GM19468 (cell line): ENCODE measurements around the gene PNPLA1.

ENCODE experiments used
- ATAC-seq: cut with Tn5 transposase; IDR thresholded peaks from one replicate; pipeline ENCODE4 v1.9.1; 2021; ENCODE audit warnings: mild to moderate bottlenecking, moderate library complexity, moderate number of reproducible peaks; ENCODE audit not compliant: unreplicated experiment; ENCODE audit errors: extremely low read depth

PNPLA1 gene

DNA sequence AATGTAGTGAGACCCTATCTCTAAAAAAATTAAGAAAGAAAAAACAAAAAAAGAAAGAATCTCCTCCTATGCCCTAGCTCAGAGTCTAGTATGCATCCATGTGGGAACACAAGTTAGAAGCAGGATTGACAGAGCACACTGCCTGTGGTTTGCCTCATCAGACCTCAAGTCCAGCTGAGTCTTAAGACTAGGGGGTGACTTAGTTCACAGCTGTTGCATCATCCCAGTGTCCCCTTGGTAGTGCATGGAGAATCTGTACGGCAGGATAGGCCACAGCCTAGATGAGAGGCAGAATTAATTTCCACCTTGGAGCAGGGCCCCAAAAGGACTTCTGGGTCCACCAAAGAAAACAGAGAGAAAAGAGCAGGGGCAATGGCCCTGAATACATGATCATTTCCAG, 13.7 kb downstream of the PNPLA1 start:
- ATAC-seq, result no peak

DNA sequence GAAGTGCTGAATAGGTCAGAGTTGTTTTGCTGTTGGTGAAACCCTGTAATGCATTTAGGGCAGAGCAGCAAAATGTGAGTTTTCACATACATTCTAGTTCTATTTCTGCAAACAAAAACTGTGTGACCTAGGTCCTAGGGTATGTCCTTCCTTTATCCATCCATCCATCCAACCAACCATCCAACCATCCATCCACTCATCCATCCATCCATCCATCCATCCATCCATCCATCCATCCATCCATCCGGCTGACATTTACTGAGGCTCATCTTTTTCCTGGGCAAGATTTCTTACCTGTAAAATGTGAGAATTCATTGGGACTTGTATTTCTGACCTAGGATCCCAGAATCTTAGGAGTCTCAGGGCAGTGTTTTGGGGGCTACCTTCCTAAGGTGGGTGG, 14.5 kb downstream of the PNPLA1 start:
- ATAC-seq, result no peak

DNA sequence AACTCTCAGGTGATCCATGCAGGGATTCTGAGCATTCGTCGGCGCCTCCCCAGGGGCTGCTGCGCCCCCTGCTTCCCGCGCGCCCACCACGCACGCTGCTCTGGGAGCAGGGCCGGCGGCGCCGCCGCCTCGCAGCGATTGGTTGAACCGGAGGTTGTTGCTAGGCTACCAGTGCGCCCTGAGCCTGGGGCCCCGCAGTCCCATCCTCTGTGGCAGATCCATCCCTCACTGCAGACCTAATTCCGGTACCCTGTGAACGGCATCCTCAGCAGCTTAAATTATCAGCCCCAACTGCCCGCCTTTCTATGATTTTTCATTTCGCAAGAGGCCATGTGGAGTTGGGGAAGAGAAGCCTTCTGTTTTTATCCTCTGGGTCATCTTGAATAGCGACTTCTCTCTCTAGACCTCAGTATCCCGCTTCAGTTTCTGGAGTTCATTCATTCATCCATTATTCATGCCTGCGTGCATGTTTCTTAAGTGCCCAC, 15.4 kb downstream of the PNPLA1 start:
- ATAC-seq, result no peak

DNA sequence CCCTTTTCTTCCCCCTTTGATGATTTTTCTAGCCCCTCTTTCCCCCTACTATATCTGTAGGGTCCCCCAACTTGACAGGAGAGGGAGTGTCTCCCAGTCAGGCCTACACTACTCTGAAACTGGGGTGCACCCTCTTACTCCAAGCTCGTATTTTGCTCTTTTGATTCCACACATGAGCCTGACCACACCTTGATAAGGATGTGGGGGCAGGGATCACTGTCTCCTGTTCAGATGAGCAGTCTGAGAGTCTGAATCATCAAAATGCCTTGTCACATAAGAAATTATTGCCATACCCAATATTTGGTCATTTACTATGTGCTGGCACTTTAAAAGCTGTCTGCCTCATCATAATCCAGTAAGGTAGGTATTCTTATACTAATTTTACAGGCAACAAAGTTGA, 15.9 kb downstream of the PNPLA1 start:
- no peak for ATAC-seq

DNA sequence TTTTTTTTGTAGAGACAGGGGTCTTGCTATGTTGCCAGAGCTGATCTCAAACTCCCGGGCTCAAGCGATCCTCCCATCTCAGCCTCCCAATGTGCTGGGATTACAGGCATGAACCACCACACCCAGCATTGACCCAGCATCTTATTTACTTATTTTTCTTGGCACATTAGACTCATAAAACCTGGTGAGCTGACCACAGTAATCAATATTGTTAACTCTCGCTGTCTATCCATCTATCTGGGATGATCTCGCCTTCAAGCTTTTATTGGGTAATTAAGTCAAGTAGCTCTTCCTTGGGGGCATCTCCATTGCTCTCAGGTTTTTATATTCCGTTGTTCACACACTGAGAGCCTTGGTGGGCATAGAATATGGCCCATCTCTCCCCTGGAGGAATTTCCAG, 17.0 kb downstream of the PNPLA1 start:
- ATAC-seq, result no peak

DNA sequence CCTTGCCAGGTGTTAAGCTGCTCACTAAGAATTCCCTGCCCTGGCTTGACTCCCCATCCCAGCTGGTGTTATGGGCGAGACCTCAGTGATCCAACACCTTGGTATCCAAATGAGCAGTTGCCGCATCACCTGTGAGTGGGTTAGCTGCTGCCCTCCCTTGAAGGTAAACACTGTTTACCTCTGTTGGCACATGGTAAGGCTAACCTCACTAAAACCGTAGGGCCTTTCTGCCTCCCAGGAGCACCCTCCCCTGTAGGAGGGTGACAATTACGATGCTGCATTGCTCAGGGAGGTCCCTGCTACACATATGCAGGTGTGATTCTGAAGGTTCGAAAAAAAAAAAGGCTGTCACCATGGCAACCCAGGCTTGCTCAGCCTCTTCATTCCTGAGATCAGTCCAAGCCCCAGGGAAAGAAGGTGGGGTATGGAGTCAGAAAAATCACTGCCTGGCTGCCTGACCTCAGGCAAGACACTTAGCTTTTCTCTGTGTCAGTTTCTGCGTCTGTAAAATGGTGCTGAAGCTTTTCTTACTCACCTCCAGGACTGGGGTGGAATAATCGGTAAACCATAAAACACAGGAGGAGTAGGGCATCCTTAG, 19.5 kb downstream of the PNPLA1 start:
- no peak for ATAC-seq

DNA sequence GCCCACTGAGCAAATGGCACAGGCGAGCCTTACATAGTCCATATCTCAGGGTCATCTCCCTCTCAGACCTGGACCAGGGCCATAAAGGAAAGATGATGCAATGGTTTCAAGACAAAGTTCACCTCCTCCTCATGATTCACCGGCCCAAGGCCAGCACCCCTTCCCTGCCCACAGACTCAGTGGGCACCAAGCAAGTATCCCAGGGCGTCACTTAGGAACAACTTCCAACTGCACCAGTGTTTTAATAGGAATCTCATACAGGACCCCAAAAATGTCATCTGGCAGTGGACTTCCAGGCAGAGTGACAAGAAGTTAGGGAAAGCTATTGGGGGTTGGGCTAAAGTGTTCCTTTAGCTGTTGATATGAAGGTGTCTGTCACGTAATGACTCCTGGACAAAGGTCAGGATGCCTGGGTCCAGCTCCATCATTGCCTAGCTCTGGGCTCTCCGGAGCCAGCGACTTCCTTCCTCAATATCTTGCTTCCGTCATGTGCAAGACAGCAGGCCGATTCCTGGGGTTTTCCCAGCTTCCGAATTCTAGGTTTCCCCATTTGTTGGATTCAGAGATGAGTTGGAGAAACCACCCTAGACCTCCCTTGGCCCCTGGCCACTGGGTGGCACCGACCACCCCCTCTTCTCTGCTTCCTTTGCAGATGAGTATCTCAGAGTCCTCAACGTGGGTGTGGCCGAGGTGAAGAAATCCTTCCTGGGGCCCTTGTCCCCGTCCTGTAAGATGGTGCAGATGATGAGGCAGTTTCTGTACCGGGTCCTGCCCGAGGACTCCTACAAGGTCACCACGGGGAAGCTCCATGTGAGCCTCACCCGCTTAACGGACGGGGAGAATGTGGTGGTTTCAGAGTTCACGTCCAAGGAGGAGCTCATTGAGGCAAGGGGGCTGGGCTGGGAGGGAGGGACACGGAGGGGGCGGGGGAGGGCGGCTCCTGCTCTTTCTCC, 21.1 kb downstream of the PNPLA1 start:
- ATAC-seq, result no peak

DNA sequence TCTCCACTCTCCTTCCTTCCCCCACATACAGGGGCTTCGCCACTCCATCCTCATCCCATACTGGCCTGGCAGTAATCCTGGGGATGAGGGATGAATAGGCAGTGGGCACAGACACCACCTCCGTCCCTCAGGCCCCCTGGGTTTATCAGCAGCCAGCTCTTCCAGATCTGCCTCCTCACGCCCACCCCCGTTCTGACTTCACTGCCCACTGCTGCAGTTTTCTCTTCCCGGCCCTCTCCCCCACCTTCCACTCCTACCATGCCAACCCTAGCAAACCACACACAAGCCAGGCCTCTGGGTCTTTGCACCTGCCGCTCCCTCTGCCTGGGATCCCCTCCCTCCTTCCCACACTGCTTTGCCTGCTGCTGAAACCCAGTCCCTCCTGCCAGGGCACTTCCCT, 22.3 kb downstream of the PNPLA1 start:
- no peak for ATAC-seq

DNA sequence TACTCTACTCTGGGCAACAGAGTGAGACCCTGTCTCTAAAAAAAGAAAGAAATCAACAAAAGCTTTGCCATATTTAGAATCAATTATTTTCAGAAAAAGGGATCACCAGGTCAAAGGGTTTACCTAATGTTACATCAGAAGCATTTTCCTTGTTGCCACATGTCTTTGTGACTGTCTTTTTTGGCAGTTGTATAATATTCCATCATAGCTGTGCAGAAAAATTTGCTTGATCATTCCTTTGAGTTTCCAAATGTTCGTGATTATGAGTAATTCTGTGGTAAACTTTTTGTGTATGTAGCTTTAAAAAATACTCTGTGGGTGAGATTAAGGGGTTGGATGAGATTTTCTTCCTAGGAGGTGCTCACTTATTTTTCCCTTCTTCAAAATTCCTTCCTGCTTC, 26.4 kb downstream of the PNPLA1 start:
- ATAC-seq, result no peak

DNA sequence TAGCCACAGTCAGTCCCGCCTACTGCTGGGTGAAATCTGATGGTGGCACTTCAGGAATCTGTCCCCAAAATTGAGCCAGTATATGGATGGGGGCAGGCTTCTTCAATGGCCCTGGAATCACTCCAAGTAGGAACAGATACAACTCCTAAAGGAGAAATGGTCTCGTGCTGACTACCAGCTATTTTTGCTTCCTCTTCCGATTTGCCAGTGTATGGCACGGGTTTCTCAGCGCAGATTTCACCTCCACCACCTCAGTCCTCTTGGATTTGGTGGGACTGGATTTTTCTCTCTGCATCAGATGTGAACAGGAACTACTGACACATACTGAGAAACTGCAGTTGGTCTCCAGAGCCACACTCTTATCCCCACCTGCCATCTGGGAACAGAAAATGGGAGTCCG, 27.2 kb downstream of the PNPLA1 start:
- no peak for ATAC-seq

DNA sequence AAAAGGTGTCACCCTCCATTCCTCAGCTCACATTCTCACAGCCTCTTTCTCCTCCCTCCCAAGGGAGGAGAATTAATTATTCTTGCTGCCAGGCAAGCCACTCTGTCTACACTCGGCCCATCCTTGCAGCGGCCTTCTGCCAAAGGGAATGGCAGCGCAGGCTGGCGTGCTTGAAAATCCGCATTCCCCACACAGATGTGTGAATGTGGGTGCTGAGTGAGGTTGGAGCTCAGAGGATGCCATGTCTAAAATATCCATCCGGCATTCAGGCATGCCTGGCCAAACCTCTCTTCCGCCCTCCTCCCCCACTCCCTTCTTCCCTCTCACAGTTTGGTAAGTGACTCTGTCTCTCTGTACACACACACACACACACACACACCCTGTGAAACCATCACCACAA, 27.7 kb downstream of the PNPLA1 start:
- no peak for ATAC-seq

DNA sequence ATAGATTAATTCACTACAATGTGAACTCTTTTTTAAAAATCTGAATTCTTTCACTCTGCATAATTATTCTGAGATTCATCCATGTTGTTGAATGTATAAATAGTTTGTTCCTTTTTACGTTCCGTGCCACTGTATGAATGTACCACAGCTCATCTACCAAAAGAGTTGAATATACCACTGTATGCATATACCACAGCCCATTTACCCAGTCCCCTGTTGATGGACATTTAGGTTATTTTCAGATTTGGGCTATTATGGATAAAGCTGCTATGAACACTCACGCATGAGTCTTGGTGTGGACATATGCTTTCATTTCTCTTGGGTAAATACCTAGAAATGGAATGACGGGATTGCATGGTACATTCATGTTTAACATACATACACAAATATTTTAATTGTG, 28.2 kb downstream of the PNPLA1 start:
- ATAC-seq, result no peak

DNA sequence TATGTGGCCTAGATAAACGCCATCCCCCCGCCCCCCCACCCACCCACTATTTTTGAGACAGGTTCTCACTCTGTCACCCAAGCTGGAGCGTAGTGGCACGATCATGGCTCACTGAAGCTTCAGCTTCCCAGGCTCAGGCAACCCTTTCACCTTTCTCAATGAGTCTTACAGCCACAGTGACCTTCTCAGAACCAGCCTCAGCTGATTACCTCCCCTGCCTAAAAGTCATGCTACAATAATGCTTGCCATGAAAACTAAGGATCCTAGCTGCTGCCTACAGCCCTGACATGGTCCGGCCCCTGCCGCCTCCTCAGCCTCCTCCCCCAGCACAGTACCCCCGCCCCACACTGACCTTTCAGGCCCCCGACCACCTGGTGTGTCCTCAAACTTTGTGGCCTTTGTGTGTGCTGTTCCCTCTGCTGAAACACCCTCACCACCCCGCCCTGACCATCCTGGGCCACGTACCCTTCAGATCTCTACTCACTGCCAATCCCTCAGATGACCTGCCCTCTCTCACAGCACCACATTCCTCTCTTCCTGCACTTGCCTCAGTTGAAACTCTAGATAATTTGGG, 31.3 kb downstream of the PNPLA1 start:
- no peak for ATAC-seq

DNA sequence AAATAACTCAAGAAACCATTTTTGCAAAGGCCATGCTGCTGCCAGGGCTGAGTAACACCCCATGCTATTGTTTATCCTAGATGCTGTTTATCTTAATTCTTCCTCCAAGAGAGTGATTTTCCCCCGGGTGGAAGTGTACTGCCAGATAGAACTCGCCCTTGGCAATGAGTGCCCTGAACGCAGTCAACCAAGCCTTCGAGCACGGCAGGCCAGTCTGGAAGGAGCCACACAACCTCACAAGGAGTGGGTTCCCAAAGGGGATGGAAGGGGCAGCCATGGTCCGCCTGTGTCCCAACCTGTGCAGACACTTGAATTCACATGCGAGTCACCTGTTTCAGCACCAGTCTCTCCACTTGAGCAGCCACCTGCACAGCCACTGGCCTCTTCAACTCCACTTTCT, 31.9 kb downstream of the PNPLA1 start:
- no peak for ATAC-seq

DNA sequence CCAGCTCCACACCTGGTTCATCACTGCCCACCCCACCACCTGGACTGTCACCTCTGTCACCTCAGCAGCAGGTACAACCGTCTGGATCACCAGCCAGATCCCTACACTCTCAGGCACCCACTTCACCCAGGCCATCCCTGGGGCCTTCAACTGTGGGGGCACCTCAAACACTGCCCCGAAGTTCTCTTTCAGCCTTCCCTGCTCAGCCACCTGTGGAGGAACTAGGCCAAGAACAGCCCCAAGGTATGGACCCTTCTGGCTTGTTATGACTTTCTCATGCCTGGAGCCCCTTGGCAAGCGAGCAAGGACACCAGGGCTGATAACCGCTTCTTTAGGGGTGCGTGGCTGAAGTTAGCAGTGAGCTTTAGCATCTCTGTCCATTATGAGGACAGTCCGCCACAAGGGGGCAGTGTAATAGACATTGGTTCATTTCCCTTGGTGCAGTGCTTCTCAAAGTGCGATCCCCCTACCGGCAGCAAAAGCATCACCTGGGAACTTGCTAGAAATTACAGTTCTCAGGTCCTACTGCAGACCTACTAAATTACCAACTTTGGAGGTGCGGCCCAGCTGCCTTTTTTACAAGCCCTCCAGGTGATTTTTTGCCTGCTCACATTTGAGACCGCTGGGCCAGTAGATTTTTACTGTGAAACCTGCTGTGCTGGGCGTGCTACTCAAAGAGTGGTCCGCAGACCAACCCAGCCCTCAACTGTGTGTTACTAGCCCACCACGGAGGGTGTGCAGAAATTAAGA, 32.5 kb downstream of the PNPLA1 start:
- ATAC-seq, result no peak

DNA sequence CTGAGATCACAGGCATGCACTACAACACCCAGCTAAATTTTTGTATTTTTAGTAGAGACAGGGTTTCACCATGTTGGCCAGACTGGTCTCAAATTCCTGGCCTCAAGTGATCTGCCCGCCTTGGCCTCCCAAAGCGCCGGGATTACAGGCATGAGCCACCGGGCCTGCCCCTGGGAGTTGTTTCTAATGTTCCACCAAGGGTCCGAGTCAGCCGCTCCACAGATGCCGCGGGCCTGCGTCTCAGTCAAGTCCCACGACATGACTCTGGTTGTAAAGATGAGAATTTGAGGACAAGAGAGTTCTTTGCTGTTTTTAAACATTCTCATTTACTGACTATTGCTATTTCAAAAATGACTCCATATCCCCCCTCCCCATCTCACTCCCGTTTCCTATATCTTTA, 36.0 kb downstream of the PNPLA1 start:
- no peak for ATAC-seq

DNA sequence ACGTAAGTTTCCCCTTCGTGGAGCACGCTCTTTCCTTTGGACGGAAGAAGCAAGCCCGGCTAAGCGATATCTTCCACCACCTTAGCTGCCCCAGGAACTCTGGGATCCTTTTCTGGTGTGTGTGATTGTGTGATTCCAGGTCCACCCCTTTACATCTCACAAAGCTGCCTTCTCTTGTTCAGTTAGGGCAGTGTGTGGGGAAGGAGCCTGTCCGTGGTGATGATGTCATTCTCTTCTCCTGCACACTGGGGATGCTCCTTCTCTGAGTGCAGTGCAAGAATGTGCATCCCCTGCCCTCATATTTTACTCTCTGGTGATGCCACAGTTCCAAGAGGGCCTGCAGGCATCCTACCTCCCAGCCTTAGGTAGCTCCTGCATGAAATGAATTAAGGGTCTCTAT, 36.5 kb downstream of the PNPLA1 start:
- ATAC-seq, result no peak

DNA sequence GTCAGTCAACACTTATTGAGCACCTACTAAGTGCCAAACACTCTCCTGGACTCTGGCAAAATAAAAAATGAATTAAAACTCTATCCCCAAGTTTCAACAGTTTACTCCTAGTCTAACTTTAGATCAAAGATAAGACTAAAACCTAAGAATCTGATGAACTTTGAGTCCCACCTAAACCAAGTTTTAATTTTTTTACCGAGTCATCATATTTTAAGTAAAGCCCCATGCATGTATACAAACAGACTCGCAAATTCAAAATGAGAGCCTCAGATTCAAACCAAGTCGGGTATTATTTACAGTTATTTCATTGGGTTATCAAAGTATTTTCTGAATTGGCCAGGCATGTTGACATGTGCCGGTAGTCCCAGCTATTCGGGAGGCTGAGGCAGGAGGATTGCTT, 38.7 kb downstream of the PNPLA1 start:
- no peak for ATAC-seq

DNA sequence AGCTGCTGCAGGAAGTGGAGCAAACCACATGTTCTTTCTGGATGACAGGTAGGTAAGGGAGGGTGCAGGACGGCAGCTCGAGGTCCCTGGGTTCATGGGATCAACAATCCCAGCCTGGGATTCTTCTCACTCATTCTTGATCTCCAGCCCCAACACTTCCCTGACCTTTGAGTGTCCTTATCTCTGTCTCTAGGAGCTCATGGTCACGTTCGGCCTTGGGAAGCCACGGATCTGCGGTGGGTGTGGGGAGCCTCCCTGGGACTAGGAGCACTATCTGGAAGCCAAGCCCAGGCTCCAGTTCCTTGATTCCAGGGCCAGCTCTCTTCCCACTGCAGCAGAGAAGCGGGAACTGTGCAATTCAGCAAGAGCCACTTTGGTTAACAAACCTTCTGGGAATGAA, 39.3 kb downstream of the PNPLA1 start:
- ATAC-seq, result no peak

DNA sequence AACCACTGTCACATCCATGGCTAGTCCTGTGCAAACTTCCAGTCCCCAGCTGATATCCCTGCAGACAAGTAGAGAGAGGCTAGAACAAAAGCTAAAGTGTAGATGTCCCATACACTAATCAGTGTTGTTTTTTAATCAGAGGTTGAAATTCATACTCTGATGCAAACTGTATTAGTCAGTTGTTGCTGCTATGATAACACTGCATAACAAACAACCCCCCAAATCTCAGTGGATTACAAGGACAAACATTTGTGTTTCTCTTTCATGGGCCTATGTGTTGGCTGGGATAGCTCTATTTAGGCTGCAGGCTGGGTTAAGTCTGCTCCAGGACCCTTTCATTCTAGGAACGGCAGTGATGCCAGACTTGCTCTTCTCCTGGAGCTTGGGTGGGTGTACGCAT, 40.0 kb downstream of the PNPLA1 start:
- no peak for ATAC-seq
